HG02623 (cell line): ENCODE measurements around the gene SRGAP3.

Experiments
- ATAC-seq: cut with Tn5 transposase; IDR thresholded peaks from one replicate; pipeline ENCODE4 v1.9.1; 2021; ENCODE audit warnings: moderate library complexity; ENCODE audit not compliant: unreplicated experiment

The SRGAP3 gene

GRCh38 chr3:9121366-9122001, 128.0 kb downstream of the SRGAP3 start:
- no peak for ATAC-seq

- ATAC-seq: no peak
Observed at GRCh38 chr3:9119331-9119730, 130.1 kb downstream of the SRGAP3 start.

DNA sequence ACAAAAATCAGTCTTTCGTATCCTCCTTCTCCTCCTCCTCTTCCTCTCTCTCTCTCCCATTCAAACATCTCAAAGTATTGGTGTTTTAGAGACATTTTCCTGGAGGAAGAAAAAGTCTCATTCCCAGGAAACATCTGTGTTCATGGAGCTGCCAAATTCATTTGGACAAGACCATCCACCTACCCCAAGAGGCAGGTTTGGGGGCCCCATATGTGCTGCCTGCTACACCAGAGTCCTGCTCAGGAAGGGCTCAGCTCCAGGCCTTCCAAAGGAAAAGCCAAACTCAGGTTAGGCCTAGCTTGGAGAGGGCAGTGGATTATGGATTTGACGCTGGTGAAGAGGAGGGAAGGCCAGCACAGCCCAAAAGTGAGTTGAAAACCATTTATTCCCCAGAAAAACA, 131.2 kb downstream of the SRGAP3 start:
- ATAC-seq: no peak

DNA sequence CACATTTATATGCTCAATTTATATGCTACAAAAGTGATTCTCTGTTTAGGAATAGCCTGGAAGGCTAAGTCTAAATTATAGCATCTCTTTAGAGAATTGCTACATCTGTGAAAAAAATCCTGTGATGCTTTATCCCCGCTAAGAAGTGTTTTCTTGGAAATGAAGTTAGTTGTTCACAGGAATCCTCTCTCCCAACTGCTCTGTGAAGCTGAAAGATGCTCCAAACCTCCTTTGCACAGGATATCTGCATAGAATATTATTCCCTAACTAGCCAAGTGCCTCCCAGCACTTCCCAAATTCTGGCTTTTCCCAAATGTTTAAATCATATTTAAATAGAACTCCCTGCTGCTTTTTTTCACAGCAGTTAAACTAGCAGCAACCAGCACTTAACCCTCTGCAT, 132.2 kb downstream of the SRGAP3 start:
- ATAC-seq: no peak

DNA sequence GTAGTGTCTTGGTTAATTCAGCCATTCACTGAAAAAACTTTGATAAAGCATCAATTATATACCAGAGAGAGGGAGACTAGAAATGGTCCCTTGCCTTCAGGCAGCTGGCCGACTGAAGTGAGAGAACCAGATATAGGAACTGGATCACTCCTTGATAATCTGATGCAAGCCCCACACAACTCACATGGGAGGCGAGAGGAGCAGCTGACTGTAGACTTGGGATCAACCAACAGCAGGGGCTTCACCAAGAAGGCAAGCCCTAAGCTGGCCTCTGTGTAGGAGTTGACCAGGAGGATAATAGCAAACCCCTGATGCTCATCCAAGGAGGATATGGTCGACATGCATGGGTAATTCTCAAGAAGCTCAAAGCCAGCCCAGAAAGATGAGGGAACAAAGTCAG, 133.1 kb downstream of the SRGAP3 start:
- ATAC-seq: no peak

- ATAC-seq: no peak
Observed at GRCh38 chr3:9115336-9115735, 134.1 kb downstream of the SRGAP3 start.

DNA sequence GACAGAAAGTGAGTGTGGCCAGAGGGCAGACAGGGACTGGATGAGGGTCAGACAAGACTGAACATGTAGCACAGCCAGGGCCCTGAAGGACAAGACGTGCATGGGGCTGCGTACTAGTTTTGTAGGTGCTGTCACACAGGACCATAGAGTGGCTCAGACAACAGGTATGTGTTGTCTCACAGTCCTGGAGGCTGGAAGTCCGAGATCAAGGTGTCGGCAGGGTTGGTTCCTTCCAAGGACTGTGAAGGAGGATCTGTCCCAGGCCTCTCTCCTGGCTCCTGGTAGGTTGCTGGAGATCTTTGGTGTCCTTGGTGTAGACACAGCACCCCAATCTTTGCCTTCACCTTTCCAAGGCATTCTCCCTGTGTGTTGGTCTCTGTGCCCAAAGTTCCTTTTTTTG, 136.4 kb downstream of the SRGAP3 start:
- ATAC-seq: no peak

DNA sequence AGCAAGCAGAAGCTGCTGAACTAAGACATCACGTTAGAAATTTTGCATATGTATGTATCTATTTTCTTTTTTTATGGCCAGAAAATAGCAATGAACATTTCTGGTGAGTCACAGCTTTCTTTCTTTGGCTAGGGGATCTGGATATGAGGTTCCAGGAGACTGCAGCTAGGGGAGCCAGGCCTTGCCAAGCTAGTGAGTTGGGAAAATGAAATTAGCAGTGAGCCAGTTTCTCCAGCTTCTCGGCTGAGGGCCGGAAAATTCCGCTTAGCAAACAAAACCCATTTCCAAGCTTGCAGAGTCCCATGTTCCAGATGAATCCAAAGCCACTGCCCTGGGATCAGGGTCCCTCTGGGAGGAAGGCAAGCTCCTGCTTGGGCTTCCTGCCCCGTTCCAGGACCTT, 137.6 kb downstream of the SRGAP3 start:
- no peak for ATAC-seq

DNA sequence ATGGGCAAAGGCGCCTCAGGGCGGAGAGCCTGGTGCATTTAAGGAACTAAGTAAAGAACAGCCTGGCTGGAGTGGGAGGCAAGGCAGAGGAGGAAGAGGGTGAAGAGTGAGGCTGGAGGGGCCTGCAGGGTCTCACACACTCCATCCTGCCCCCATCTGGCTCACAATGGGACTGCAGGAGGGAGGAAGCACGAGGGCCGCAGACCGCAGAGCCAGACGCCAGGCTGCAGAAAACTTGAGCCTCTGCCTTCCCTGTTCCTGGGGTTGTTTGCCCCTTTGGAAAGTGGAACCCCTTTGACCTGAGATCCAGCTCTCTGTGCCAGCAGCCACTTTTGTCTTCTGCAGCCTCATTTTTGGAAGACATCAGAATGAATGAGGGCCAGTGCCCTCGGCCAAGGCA, 138.0 kb downstream of the SRGAP3 start:
- no peak for ATAC-seq

DNA sequence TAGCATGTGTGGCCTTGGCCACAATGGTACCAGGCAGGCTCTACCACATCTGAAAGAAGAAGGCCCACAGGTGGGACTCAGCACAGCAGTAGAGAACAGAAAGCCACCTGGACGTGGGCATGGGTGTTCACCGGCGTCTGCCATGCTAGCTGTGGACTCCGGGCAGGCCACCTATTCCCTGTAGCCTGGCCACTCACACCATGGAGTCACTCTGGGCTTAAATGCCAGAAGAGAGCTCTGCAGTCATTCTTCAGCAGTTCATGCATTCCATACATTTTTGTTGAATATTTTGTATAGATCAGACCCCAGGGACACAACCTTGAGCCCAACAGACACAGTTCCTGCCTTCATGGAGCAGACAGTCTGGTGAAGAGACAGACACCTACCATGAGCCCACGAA, 138.6 kb downstream of the SRGAP3 start:
- ATAC-seq: no peak

- no peak for ATAC-seq
Observed at GRCh38 chr3:9110316-9110715, 139.1 kb downstream of the SRGAP3 start.

- ATAC-seq: no peak
Observed at GRCh38 chr3:9109568-9109914, 139.9 kb downstream of the SRGAP3 start.

DNA sequence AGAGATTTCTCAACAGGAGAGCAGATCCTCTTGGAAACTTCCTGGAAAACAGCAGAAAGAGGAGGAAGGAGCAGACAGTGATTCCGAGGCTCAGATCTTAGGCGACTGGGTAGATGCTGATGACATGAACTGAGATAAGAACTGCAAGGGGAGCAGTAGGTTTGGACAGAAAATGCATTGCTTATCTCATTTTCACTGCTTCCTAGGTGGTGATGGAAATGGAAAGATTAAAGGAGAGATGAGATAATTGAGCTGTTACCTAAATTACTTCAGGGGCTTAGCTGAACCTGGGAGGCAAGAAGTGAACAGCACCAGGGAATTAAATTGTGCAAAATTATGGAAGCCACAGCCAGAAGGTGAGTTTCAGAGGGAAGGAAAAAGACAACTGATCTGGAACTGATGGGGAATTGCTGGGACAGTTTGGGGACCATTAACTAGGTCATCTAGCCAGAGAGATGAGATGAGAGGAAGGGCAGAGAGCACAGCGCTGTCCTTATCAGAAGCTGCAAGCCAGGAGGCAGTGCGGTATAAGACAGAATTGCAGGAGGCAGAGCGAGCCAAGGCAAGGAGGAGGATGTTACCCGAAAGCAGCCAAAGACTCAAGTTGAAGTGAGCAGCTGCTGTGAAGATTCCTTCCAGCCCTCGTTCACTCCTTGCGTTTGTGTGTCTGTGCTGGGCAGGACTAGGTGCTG, 140.4 kb downstream of the SRGAP3 start:
- ATAC-seq: no peak

DNA sequence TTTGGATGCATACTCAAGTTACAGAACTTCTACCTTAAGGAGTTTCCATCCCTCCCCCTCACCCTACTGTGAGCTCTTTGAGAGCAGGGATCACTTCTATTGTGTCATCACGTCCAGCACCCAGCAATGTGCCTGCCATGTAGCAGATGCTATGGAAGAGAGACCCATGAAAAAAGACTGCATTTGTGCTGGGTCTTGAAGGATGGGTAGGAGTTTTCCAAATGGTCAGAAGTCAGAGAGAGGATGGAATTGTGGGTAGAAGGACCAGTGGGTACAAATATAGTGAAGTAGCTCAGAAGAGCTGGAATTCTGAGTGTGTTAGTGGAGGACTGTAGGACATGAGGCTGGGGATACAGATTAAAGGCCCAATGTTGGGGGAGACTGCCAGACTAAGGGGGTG, 141.7 kb downstream of the SRGAP3 start:
- no peak for ATAC-seq

DNA sequence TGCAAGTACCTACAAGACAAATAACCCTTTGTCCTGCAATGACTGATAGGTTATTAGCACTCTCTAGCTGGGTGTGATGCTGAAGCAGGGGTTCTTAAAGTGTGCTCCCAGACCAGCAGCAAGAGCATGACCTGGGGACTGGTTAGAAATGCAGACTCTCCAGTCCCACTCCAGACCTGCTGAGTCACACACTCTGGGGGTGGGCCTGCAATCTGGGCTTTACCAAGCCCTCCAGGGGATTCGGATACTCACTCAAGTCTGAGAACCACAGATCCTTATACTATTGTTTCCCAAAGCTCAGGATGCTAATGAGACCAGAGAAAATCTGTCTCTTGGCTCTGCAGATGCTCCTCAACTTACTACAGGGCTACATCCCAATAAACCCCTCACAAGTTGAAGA, 144.0 kb downstream of the SRGAP3 start:
- ATAC-seq: no peak

- ATAC-seq: no peak
Observed at GRCh38 chr3:9104121-9104520, 145.3 kb downstream of the SRGAP3 start.

GRCh38 chr3:9102240-9102981, 147.0 kb downstream of the SRGAP3 start:
- ATAC-seq: no peak

DNA sequence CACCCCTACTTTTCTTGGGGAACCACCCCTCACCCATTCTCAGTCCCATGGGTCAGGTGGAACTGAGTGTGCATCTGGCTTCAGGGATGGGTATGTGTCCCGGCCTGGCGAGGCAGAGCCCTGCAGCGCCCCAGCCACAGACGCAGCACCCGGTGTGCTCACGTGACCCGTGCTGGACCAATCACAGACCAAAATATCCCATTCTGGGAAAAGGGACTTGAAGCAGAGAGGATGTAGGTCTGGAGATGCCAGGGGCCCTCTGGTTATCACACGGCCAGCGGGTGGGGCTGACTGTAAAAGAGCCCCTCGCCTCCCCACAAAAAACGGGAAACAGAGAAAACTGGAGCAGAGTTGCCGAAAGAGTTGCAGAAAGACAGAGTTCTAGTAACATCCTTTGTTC, 148.2 kb downstream of the SRGAP3 start:
- ATAC-seq: no peak

- ATAC-seq: peak; percentile 50
Observed at GRCh38 chr3:9100513-9100894, 148.9 kb downstream of the SRGAP3 start.

- ATAC-seq: no peak
Observed at GRCh38 chr3:9099702-9100512, 149.5 kb downstream of the SRGAP3 start.
